ENCODE measurements around the gene COL2A1. TPM values are rescaled to one million over a fixed set of nuclear protein-coding genes. Genes with fewer than 3 reads are reported as not detected.

The COL2A1 gene
- total RNA-seq, 1 experiment from 2014 or later: 211 TPM

DNA sequence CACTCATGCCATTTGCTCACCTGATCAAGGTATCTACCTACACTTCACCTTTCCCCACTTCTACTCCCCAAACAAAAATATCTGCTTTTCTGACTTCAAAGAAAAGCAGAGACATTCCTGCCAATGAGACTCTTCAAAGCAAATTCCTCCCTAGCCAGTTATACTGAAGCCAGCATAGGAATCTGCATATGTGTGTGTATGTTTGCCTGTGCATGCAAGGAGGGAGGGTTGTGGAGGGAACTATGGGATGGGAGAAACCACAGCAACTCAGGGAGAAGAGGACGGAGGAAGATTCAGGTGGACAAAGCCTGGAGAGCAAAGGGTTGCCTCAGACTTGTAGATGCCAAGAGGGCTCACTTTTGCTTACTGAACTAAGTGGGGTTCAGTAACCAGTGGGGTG lies 73.1 kb downstream of the COL2A1 start:
- no peaks in the 10 kb centered on the region for H3K9me3 ChIP-seq (replicated peaks)
- H3K4me3 ChIP-seq: no peak overlapping the region
- no peaks in the 10 kb centered on the region for H3K36me3 ChIP-seq
- no peak overlapping the region for H3K27ac ChIP-seq
- no peaks in the 10 kb centered on the region; the same call in 1 of the 2 replicates for H3K27me3 ChIP-seq
- H3K4me1 ChIP-seq: peaks cover 13% of the 10 kb centered on the region
- DNase-seq: no peak

DNA sequence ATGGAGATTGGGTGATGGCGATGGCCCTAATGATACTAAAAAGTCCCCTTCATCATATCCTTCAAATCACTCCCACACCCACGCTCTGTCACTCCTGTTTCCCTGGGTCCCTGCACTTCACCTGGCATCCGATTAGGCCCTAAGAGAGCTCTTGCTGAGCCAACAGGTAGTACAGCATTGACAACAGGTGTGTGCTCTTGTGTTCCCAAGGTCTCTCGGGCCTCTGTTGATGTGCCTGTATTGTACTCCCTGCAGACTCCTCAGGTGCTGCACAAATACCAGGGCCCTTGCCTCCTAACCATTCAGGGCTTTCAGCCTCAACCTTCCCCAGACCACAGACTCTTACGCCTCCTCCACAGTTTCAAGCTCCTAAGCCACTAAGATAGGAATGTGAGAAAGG lies 73.6 kb downstream of the COL2A1 start:
- no peak overlapping the region for H3K4me3 ChIP-seq
- no peak for DNase-seq
- no peaks in the 10 kb centered on the region for H3K36me3 ChIP-seq
- peaks cover 10% of the 10 kb centered on the region for H3K4me1 ChIP-seq
- no peaks in the 10 kb centered on the region for H3K9me3 ChIP-seq (replicated peaks)
- no peaks in the 10 kb centered on the region; the same call in 1 of the 2 replicates for H3K27me3 ChIP-seq
- no peak overlapping the region for H3K27ac ChIP-seq

DNA sequence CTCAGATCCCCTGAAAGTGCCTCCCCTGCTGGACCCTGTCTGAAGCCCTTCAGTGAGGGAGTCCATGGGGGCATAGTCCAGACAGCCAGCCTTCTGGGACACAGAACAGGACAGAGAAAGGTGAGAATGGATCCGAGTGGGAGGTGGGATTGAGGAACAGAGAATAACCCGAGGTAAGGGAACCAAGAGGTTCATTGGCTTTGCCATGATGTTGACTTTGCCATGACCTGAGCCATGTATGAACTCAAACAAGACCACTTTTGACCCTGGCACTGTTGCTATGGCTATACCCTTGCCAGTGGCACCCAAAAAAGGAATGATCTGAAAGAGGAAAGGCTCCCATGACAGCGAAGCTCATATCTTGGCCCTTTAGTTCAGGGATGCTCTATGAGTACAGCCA lies 76.9 kb downstream of the COL2A1 start:
- no peak overlapping the region for H3K4me3 ChIP-seq
- no peak overlapping the region for H3K27ac ChIP-seq
- DNase-seq: no peak
- no peaks in the 10 kb centered on the region; the same call in 1 of the 2 replicates for H3K27me3 ChIP-seq
- no peaks in the 10 kb centered on the region for H3K4me1 ChIP-seq
- no peaks in the 10 kb centered on the region for H3K36me3 ChIP-seq
- no peaks in the 10 kb centered on the region for H3K9me3 ChIP-seq (replicated peaks)

Other genes starting within 250 kb of the COL2A1 start
- gene RAPGEF3, start 245.6 kb downstream of the COL2A1 start, total RNA-seq (2014; rRNA removed; shearing (Covaris generic)): 0.49 and 0.68 TPM in 2 replicates
- gene SLC48A1, start 231.2 kb downstream of the COL2A1 start, total RNA-seq (2014; rRNA removed; shearing (Covaris generic)): 1.1 and 1.4 TPM in 2 replicates
- gene HDAC7, start 184.6 kb downstream of the COL2A1 start, total RNA-seq (2014; rRNA removed; shearing (Covaris generic)): 34.9 and 37.1 TPM in 2 replicates
- gene VDR, start 99.5 kb downstream of the COL2A1 start, total RNA-seq (2014; rRNA removed; shearing (Covaris generic)): 0.10 TPM in 1 of 2 replicates, not detected in the other
- 126 and 145 TPM in 2 replicates for gene TMEM106C, start 40.9 kb downstream of the COL2A1 start, total RNA-seq (2014; rRNA removed; shearing (Covaris generic))
- 53.6 and 53.9 TPM in 2 replicates for gene SENP1, start 101.6 kb upstream of the COL2A1 start, total RNA-seq (2014; rRNA removed; shearing (Covaris generic))
- gene PFKM, start 114.9 kb upstream of the COL2A1 start, total RNA-seq (2014; rRNA removed; shearing (Covaris generic)): 64.4 and 69.3 TPM in 2 replicates
- 29.1 and 31.2 TPM in 2 replicates for gene ASB8, start 153.0 kb upstream of the COL2A1 start, total RNA-seq (2014; rRNA removed; shearing (Covaris generic))
- 5.1 and 5.6 TPM in 2 replicates for gene CCDC184, start 179.2 kb upstream of the COL2A1 start, total RNA-seq (2014; rRNA removed; shearing (Covaris generic))
- gene OR10AD1, start 198.8 kb upstream of the COL2A1 start, total RNA-seq (2014; rRNA removed; shearing (Covaris generic)): not detected in 2 replicates